ENCODE data around the gene MYZAP. TPM values are rescaled to one million over a fixed set of nuclear protein-coding genes. Genes with fewer than 3 reads are reported as not detected.

Gene MYZAP
- total and polyA plus RNA-seq, 2 of the 13 experiments (the other 11 are each of a cell fraction or from before 2014, with no cell fraction given) = not detected

DNA sequence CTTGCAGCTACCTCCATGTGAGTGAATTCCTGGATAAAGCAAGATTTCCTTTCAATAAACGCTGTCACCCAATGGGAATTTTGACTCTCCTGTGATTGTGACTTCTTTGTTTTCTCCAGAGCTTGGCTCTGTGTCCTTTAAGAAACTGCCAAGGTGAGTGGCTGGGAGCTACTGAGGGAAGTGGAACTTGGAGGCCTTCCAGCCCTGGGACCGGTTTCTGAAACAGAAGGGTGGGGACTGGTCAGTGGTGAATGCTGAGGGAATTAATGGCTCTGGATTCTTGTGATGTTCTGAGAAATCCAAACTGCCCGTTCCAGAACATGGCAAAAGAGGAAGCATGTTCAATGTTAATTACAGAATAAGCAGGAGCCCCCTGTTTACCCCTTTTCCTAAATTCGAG, 41.1 kb upstream of the MYZAP start (continued):
- TF ChIP-seq ELF1 (CRISPR knock-in tag; IDR thresholded peaks at IDR 0.05) = no peak
- TF ChIP-seq ZFP36L2 (CRISPR knock-in tag; IDR thresholded peaks at IDR 0.05) = no peak
- TF ChIP-seq TAF1 (CRISPR knock-in tag; IDR thresholded peaks at IDR 0.05) = no peak
- TF ChIP-seq DR1 (CRISPR knock-in tag; IDR thresholded peaks at IDR 0.05) = no peak
- TF ChIP-seq, protein P1, sequence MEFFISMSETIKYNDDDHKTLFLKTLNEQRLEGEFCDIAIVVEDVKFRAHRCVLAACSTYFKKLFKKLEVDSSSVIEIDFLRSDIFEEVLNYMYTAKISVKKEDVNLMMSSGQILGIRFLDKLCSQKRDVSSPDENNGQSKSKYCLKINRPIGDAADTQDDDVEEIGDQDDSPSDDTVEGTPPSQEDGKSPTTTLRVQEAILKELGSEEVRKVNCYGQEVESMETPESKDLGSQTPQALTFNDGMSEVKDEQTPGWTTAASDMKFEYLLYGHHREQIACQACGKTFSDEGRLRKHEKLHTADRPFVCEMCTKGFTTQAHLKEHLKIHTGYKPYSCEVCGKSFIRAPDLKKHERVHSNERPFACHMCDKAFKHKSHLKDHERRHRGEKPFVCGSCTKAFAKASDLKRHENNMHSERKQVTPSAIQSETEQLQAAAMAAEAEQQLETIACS (CRISPR knock-in tag; IDR thresholded peaks at IDR 0.05) = no peak

DNA sequence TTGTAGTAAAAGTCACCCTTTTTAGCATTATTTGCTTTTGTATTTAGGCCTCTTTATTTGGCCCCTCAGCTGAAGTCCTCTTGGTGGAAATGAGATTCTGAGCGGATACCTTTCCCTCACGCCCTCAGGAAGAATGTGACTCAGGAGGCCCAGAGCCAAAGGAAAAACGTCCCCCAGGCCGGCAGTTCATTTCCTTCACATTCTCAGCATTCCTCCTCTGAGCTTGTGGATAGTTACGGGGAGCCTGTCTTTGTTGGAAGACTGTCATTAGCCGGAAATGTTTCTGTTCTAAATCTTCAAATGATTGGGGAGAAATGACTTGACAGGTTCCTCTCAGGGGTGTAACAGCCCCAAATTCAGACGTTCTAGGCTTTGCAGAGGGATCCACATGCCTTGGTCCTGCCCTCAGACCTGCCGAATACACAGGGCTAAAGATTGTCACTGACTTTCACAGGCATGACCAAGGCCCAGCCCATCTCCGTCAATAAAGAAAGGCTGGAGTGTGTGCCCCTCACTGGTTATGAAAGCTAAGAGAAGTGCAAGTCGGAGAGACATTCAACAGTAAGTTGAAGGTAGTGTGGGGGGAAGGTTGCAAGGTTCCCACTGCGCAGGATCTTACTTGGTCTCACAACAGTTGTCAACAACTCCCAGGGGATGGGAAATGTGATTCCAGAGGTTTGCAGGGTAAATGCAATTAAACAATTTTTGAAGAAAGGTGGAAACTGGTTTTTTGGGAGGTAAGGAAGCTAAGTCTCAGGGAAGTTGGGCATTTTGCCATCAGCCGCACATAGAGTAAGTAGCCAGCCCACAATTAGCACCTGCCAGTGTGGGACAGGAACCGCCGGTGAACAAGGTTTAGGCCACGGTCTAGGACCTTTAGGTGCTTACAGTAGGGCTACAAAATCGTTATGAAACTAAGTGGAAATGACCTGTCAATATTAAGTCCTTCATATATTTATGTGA, 39.7 kb upstream of the MYZAP start:
- no TSS peak for BruUV-seq (replicated peaks)
- H3K27ac ChIP-seq (ENCODE audit: extremely low read length, insufficient read depth, low read length) = no peak overlapping the region
- 64% methylated on average over 16 of the region's 16 CpGs for WGBS (ENCODE audit: low lambda C conversion rate)
- no peaks in the 10 kb centered on the region for H4K20me1 ChIP-seq (ENCODE audit: insufficient read depth, low read length)
- no peaks in the 10 kb centered on the region for H3K9me3 ChIP-seq (ENCODE audit: low read length)
- no peak for FAIRE-seq
- H3K27me3 ChIP-seq (ENCODE audit: control insufficient read depth in 1 of 2, insufficient read depth in 2 of 2, low read length in 2 of 2) = no peaks in the 10 kb centered on the region
- no peak overlapping the region; the same call in 1 of the 2 replicates for H3K4me2 ChIP-seq (ENCODE audit: low read depth, low read length)
- no peak for ATAC-seq
- H3K4me1 ChIP-seq (ENCODE audit: insufficient read depth, low read length) = peaks cover 23% of the 10 kb centered on the region
- no peak overlapping the region for H2AFZ ChIP-seq (ENCODE audit: low read length)
- ChIA-PET CTCF (ENCODE audit: low intra/inter-chr PET ratio, low total read pairs) (no interaction called here), POLR2A (no interaction called here)
- peak; percentile 52 for DNase-seq (ENCODE audit: low spot score)
- no peak overlapping the region for H3K4me3 ChIP-seq (replicated peaks in 1 of 3; ENCODE audit: insufficient read depth in 1 of 3, low read depth in 2 of 3, low read length in 3 of 3)
- peaks cover 4 to 6% of the 10 kb centered on the region in 2 experiments; a peak in 4 of 5 replicates for H3K36me3 ChIP-seq (replicated peaks in 1 of 2; ENCODE audit: control insufficient read depth in 1 of 2, insufficient read depth in 2 of 2, low read length in 2 of 2)
- H3K9ac ChIP-seq (ENCODE audit: insufficient read depth, low read depth, low read length) = no peak overlapping the region
- in situ Hi-C loops (cut with HindIII; ENCODE audit: extremely low pct_ligation_motif_present, low pct_unique_long_range_greater_than_20kb) = no loop called here
- intact Hi-C loops (cut with micrococcal nuclease; ENCODE audit: unreplicated experiment) = no loop called here
- H3K79me2 ChIP-seq (ENCODE audit: insufficient read depth, low read length) = no peaks in the 10 kb centered on the region
- TF ChIP-seq, protein P2, sequence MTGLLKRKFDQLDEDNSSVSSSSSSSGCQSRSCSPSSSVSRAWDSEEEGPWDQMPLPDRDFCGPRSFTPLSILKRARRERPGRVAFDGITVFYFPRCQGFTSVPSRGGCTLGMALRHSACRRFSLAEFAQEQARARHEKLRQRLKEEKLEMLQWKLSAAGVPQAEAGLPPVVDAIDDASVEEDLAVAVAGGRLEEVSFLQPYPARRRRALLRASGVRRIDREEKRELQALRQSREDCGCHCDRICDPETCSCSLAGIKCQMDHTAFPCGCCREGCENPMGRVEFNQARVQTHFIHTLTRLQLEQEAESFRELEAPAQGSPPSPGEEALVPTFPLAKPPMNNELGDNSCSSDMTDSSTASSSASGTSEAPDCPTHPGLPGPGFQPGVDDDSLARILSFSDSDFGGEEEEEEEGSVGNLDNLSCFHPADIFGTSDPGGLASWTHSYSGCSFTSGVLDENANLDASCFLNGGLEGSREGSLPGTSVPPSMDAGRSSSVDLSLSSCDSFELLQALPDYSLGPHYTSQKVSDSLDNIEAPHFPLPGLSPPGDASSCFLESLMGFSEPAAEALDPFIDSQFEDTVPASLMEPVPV (CRISPR knock-in tag; IDR thresholded peaks at IDR 0.05) = no peak
- TF ChIP-seq ZSCAN31 (CRISPR knock-in tag; IDR thresholded peaks at IDR 0.05; ENCODE audit: low read depth) = no peak
- no peak for TF ChIP-seq ZNF883 (CRISPR knock-in tag; IDR thresholded peaks at IDR 0.05; ENCODE audit: not compliant biosample characterization)
- no peak for TF ChIP-seq EED (CRISPR knock-in tag; IDR thresholded peaks at IDR 0.05)
- TF ChIP-seq RBM22 (optimal IDR thresholded peaks at IDR 0.05; ENCODE audit: low read length) = peak; percentile 25
- TF ChIP-seq GTF2F1 (IDR thresholded peaks at IDR 0.05; ENCODE audit: low read length) = no peak
- no peak for TF ChIP-seq ZNF124 (CRISPR knock-in tag; IDR thresholded peaks at IDR 0.05)
- TF ChIP-seq TEAD3 (CRISPR knock-in tag; optimal IDR thresholded peaks at IDR 0.05; ENCODE audit: borderline replicate concordance) = peak; percentile 45
- TF ChIP-seq, protein P3, sequence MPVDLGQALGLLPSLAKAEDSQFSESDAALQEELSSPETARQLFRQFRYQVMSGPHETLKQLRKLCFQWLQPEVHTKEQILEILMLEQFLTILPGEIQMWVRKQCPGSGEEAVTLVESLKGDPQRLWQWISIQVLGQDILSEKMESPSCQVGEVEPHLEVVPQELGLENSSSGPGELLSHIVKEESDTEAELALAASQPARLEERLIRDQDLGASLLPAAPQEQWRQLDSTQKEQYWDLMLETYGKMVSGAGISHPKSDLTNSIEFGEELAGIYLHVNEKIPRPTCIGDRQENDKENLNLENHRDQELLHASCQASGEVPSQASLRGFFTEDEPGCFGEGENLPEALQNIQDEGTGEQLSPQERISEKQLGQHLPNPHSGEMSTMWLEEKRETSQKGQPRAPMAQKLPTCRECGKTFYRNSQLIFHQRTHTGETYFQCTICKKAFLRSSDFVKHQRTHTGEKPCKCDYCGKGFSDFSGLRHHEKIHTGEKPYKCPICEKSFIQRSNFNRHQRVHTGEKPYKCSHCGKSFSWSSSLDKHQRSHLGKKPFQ (CRISPR knock-in tag; IDR thresholded peaks at IDR 0.05; ENCODE audit: insufficient replicate concordance) = no peak
- TF ChIP-seq, protein P4, sequence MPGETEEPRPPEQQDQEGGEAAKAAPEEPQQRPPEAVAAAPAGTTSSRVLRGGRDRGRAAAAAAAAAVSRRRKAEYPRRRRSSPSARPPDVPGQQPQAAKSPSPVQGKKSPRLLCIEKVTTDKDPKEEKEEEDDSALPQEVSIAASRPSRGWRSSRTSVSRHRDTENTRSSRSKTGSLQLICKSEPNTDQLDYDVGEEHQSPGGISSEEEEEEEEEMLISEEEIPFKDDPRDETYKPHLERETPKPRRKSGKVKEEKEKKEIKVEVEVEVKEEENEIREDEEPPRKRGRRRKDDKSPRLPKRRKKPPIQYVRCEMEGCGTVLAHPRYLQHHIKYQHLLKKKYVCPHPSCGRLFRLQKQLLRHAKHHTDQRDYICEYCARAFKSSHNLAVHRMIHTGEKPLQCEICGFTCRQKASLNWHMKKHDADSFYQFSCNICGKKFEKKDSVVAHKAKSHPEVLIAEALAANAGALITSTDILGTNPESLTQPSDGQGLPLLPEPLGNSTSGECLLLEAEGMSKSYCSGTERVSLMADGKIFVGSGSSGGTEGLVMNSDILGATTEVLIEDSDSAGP (CRISPR knock-in tag; IDR thresholded peaks at IDR 0.05; ENCODE audit: borderline replicate concordance) = no peak
- no peak for TF ChIP-seq CEBPG (CRISPR knock-in tag; IDR thresholded peaks at IDR 0.05)
- no peak for TF ChIP-seq ZIK1 (CRISPR knock-in tag; IDR thresholded peaks at IDR 0.05; ENCODE audit: borderline replicate concordance, low read depth)
